ENCODE data around the gene CUEDC1.
"Not testable (repeated sequence)": the region's sequence is repeated elsewhere in the genome, so short reads cannot be mapped to it uniquely, and the experiment has no call there.

Gene CUEDC1

GRCh38 chr17:57985675-57985974 is 30.4 kb upstream of the CUEDC1 start:
- peak in 1 of 4 experiments; percentile 15 for DNase-seq

GRCh38 chr17:57984936-57985674 is 29.9 kb upstream of the CUEDC1 start:
- no peak for DNase-seq

GRCh38 chr17:57984261-57984890 is 29.2 kb upstream of the CUEDC1 start:
- no peak for DNase-seq

GRCh38 chr17:57983446-57983845 is 28.2 kb upstream of the CUEDC1 start:
- DNase-seq = no peak

DNA sequence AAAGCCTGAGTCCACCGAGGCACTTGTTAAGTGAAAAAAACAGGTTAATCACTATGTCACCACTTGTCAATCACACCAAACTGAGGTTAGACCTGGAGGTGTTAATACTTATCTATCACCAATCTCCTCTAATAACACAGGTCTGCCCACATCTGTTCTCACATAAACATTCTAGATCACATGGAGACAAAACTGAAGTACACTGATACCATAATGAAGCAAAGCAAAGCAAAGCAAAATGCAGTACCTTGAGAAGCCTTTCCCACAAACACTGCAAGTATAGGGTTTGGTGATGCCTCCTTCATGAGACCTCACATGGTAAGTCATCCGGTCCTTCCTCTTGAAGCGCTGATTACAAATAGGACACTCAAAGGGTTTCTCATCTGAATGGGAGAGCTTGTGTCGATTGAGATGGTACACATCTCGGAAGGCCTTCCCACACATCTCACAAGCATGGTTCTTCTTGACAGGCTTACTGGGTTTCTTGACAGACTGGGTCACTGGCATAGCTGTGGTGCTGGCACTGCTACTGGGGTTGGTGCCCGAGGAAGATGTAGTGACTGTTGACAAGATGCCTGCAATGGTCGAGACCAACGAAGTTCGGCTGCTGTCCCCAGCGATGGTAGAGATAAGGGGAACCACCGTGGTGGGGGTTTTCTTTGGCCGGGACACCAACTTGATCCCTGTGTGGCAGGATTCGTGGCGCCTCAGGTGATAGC is 27.4 kb upstream of the CUEDC1 start:
- peak in 1 of 4 experiments; percentile 7 for DNase-seq

- no peak for DNase-seq
Measured at GRCh38 chr17:57980522-57980921, 25.3 kb upstream of the CUEDC1 start.

DNA sequence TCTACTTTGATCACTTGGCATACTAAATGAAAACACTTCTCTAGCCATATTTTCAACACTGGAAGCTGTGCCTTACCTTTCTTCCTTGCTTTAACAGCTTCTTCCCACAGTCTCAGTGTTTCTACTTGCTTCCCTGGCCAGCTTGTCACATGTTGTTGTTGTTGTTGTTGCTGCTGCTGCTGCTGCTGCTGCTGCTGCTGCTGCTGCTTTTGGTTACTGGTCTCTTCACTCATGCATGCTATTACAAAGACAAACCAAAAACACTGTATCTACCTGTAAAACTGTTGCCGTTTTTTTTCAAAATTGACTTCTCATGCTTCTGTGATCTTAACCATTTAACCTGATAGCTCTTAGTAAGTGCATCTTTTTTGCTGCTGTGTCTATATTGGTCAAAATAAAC is 23.9 kb upstream of the CUEDC1 start:
- no peak for DNase-seq

- no peak for DNase-seq
Measured at GRCh38 chr17:57976594-57976993, 21.4 kb upstream of the CUEDC1 start.

GRCh38 chr17:57975044-57975443 is 19.8 kb upstream of the CUEDC1 start:
- DNase-seq = no peak

- DNase-seq = not testable (repeated sequence)
Measured at GRCh38 chr17:57974053-57974824, 19.0 kb upstream of the CUEDC1 start.

- no peak for DNase-seq
Measured at GRCh38 chr17:57972151-57972550, 16.9 kb upstream of the CUEDC1 start.

DNA sequence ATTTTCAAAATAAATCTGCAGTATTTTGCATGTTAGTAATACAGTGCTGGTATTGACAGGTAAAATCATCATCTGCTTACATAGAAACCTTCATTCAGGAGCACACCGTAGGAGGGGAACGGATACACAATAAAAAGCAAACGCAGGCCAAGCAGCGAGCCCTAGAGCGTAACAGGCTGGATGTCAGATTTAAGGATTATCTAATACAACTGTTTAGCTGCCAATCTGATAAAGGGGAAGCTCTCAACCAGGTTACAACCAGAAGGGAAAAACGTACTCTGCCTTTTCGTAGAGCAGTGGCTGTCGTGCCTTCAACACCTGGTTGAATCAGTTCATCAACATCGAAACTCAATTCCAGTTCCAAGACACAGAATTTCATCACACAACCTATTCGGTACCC is 16.4 kb upstream of the CUEDC1 start:
- no peak for DNase-seq

DNA sequence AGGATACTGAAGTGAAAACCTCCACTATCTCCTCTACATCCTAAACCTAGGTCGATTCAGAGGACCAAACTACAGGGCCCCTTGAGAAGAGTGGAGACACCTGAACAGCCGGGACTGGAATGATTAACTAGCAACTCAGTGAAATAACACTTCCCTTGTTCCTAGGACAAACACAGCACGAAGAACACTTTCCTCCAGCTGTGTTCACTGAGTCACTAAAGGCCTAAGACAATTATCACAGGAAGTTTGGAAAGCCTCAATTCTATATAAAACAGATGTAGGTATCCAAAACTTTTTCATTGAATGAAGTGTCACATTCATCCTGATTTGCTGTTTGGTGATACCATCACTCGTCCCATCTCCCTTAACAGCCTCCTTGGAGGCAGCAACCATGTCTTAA is 15.5 kb upstream of the CUEDC1 start:
- DNase-seq = no peak

- no peak for DNase-seq
Measured at GRCh38 chr17:57968456-57968855, 13.2 kb upstream of the CUEDC1 start.

DNA sequence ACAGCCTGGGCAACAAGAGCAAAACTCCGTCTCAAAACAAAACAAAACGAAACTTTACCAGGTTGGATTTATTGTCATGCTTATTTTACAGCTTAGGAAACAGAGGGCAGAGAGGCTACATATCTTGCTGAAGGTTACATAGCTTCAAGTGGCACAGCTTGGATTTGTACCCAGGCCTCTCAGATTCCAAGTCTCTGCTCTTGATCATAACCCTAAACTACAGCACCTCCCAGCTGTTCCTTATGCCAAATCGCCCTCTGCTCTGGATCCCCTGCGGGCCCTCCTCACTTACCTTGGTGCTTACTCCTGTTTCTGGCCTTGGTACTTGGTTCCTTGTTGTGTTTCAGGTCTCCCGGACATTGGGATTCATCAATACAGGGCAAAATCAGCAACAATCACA is 11.7 kb upstream of the CUEDC1 start:
- DNase-seq = no peak

- no peak for DNase-seq
Measured at GRCh38 chr17:57966246-57966645, 11.0 kb upstream of the CUEDC1 start.

GRCh38 chr17:57965521-57966160 is 10.4 kb upstream of the CUEDC1 start:
- no peak for DNase-seq

DNA sequence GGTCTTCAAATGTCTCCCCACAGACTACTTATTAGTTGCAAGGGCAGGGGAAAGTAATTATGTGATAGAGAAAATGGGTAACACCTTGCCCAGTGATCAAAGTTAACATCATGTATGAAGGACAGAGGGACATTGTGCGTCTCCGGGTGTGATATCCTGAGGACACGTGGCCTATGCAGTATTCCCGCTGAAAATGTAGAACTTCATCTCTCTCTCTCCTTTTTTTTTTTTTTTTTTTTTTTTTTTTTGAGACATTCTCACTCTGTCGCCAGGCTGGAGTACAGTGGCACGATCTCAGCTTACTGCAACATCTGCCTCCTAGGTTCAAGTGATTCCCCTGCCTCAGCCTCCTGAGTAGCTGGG is 7.9 kb upstream of the CUEDC1 start:
- DNase-seq = no peak

GRCh38 chr17:57962279-57963148 is 7.3 kb upstream of the CUEDC1 start:
- peak in 3 of 4 experiments; percentile 34 to 61 (median 56) for DNase-seq

GRCh38 chr17:57959929-57960328 is 4.7 kb upstream of the CUEDC1 start:
- no peak for DNase-seq

GRCh38 chr17:57958391-57958790 is 3.2 kb upstream of the CUEDC1 start:
- DNase-seq = not testable (repeated sequence)

DNA sequence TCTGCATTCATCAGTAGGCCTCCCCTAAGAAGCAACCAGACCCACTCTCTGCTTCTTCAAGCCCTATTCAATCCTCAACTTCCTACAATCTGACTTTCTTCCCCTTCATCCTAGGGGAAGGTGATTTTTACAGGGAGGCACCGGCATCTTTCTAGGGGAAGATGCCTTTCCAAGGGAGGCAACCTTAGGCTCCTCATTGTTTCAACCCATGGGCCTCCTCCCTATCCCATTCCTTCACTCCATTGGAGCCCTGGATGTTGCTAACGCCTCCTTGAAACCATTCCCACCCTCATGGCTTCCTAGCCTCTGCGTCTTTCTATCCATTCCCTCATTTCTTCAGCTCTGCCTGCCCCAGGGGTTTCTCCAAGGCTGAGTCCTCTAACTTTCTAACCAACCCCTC is 2.7 kb upstream of the CUEDC1 start:
- no peak for DNase-seq
